GM18861 (cell line): Measurements from ENCODE around the gene MPIG6B.

Experiments
- ATAC-seq: cut with Tn5 transposase; IDR thresholded peaks from one replicate; pipeline ENCODE4 v1.9.1; 2021; ENCODE audit not compliant: unreplicated experiment

MPIG6B gene

GRCh38 chr6:31723245-31723979, at the start of gene MPIG6B:
TSS of gene MPIG6B (plus strand) at chr6:31723373. CDS start at chr6:31723384, 11 bp downstream.
- no peak for ATAC-seq

DNA sequence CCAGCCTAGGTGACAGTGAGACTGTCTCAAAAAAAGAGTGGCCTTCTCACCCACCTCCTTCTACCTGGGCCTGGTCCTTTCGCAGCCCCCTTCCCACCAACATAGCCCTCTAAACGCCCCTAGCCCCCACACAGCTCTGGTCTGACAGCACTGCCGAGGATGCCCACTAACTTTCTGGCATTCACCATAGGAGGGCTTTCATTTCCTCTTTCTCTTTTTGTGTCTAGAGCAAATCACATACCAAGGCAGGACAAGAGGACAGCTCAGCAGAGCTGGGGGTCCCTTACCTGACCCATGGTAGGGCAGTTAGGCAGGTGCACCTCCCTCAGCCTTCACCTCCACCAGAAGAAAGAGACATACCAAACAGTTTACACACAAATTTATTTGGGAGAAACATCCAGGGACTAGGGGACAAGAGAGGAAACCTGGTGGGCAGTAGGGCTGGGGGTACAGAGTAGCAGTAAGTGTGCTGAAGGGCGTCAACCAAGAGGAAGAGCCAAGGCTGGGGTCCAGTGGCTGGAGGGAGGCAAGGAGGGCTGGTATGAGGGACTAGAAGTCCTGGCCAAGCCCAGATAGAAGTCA, 46.8 kb upstream of the MPIG6B start:
- no peak for ATAC-seq

DNA sequence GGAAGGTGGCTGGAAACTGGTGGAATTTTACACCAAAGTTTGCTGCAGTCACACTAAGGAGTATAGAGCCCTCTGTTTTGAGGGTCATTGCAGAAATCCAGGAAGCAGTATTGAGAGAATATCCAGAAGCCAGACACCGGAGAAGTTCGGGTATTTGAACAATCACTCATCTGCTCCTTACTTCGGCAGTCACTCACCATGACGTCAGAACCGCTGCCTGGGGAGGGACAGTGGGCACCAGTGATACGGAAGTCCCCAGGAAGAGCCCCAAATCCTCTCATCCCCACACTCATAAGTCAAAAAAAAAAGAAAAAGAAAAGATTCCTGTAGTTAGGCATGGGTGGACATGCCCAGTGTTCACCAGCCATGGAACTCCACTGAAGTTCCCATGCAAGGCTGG, 46.3 kb upstream of the MPIG6B start:
- no peak for ATAC-seq

- no peak for ATAC-seq
These were observed 45.2 kb upstream of the MPIG6B start for GRCh38 chr6:31677955-31678354.

GRCh38 chr6:31680226-31681134, 42.7 kb upstream of the MPIG6B start, which contains the start of gene LY6G5C:
TSS of gene LY6G5C (minus strand) at chr6:31681067. CDS start at chr6:31680373, 694 bp downstream.
- ATAC-seq = no peak

GRCh38 chr6:31681135-31681671, 42.0 kb upstream of the MPIG6B start:
- no peak for ATAC-seq

- no peak for ATAC-seq
These were observed 39.6 kb upstream of the MPIG6B start for GRCh38 chr6:31683591-31683990.

GRCh38 chr6:31686483-31686882, 36.7 kb upstream of the MPIG6B start:
- no peak for ATAC-seq

DNA sequence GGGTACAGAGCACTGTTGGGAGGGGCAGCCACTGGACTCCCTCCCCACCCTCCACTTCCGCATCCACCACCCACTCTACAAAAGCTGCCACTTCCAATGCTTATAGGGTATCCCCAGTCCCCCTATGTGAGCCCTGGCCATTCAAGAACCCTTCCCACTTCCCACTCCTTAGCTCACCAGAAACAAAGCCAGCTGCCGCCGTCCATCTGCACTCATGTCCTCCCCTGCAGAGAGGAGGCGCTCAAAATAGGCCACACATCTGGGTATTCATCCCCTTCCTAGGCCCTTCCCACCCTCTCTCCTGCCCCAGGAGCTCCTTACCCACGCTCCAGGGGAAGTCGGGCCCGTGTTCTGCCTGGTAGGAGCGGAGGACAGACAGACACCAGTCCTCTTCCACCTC, 35.9 kb upstream of the MPIG6B start:
- ATAC-seq = no peak

DNA sequence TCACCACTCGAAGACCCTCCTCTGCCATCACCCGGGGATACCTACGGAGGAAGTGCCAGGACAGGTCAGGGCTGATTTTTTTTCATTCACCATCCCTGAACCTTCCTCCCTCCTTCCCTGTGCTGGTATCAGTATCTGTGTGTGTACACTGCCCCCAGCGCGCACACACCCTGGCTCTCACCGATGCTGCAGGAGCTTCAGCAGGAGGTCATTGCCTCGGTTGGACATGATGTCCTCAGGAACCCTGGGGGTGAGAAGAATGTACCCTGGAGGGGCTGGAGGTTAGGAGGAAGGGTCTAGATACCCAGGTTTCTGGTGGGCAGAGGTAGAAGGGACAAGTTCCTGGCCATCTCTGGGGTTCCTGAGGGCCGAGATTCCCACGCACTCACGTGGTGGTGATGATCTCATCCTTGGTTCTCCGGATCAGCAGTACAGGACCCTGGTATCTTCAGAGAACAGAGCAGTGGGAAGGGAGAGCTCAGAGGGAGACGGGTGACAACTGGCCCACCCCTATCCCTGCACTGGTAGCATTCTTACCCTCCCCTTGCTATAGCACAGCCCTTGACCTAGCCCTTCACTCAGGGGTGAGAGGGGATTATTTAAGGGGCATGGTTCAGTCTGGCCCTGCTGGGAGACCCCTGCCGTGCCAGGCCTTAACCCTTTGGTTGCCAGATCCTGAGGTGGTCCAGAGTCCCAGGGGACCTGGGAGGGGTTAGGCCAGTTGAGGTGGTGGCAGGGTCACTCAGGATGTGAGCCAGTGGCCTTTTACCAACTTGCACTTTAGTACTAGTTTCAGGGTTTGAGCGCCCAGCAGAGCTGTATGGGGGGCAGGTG, 35.1 kb upstream of the MPIG6B start:
- ATAC-seq = no peak

GRCh38 chr6:31689249-31690110, 33.7 kb upstream of the MPIG6B start:
- ATAC-seq = no peak

GRCh38 chr6:31690231-31691077, 32.7 kb upstream of the MPIG6B start:
- ATAC-seq = no peak

- no peak for ATAC-seq
These were observed 32.1 kb upstream of the MPIG6B start for GRCh38 chr6:31691078-31691463.

GRCh38 chr6:31691564-31692108, 31.5 kb upstream of the MPIG6B start:
- no peak for ATAC-seq

DNA sequence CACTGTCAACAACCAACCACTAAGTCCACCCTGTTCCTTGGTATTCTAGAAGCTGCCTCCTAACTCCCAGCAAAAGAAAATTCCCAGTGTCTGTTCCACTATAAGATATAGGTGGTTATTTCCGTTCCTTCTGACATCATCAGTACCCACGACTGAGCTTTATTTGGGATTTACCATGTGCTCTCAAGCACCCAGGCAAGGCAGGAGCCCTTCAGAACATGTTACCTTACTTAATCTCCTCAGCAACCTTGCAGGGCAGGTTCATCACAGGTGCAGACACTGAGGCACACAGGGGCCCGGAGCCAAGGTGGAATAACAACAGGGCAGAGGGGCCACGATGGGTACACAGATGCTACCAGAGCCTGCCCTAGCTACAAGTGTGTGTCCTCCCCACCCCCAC, 30.8 kb upstream of the MPIG6B start:
- no peak for ATAC-seq

- ATAC-seq = no peak
These were observed 30.3 kb upstream of the MPIG6B start for GRCh38 chr6:31692886-31693285.

- no peak for ATAC-seq
These were observed 29.6 kb upstream of the MPIG6B start for GRCh38 chr6:31693535-31693934.

GRCh38 chr6:31697555-31697954, 25.6 kb upstream of the MPIG6B start:
- no peak for ATAC-seq
